GM23248 (cell line): ENCODE data around the gene C2orf66.

ENCODE experiments used
- EZH2 ChIP-seq: fragments of 200-600 bp; sonication (generic); IDR thresholded peaks from 2 replicates; pipeline ENCODE4 v1.6.1; 2018; ENCODE audit warnings: antibody characterized with exemption, mild to moderate bottlenecking; ENCODE audit not compliant: insufficient read depth, poor library complexity, severe bottlenecking
- EZH2phosphoT487 ChIP-seq: fragments of 200-600 bp; sonication (generic); IDR thresholded peaks from 2 replicates; pipeline ENCODE4 v1.6.1; 2018; ENCODE audit warnings: antibody characterized with exemption, moderate library complexity, mild to moderate bottlenecking, low read depth; ENCODE audit not compliant: insufficient read depth

DNA sequence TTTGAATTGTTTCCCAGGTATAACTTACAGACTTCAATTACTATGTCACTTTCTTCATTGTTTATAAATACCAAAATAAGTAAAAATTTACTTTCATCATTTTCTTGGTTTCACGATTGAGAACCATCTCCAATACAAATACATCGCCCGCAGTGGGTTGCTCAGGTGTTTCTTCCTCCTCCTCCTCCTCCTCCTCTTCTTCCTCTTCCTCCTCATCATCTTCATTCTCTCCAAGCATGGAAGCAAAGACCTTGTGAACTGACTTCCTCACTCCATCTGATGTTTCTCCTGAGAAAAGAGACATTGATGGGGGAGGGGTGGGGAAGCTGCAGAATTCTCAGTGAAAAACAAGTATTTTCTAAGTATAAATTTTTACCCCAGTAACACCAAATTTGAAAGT, 16.3 kb downstream of the C2orf66 start:
- no peak for TF ChIP-seq EZH2
- TF ChIP-seq EZH2phosphoT487 = no peak
